Activated effector memory CD4-positive, alpha-beta T cell treated with Interleukin-2 at 50 U/mL for 16 hours (primary cell): ENCODE measurements around the gene MBD3.
"Not testable (repeated sequence)": the region's sequence is repeated elsewhere in the genome, so short reads cannot be mapped to it uniquely, and the experiment has no call there.

Experiments
- DNase-seq: peaks from one replicate; pipeline ENCODE4 v3.0.0-alpha.2; 2020

MBD3 gene

GRCh38 chr19:1533510-1534150 lies 59.0 kb downstream of the MBD3 start:
- no peak for DNase-seq

- DNase-seq, result no peak
Observed at GRCh38 chr19:1532003-1532402, 60.7 kb downstream of the MBD3 start.

- no peak for DNase-seq
Observed at GRCh38 chr19:1531587-1531986, 61.1 kb downstream of the MBD3 start.

DNA sequence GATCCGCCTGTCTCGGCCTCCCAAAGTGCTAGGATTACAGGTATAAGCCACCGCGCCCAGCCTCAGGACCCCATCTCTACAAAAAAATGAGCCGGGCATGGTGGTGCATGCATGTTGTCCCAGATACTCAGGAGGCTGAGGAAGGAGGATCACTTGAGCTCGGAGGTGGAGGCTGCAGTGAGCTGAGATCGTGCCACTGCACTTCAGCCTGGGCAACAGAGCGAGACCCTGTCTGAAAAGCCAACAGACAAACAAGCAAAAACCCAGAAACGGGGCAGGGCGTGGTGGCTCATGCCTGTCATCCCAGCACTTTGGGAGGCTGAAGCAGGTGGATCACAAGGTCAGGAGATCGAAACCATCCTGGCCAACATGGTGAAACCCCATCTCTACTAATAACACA lies 61.8 kb downstream of the MBD3 start:
- DNase-seq, result not testable (repeated sequence)

DNA sequence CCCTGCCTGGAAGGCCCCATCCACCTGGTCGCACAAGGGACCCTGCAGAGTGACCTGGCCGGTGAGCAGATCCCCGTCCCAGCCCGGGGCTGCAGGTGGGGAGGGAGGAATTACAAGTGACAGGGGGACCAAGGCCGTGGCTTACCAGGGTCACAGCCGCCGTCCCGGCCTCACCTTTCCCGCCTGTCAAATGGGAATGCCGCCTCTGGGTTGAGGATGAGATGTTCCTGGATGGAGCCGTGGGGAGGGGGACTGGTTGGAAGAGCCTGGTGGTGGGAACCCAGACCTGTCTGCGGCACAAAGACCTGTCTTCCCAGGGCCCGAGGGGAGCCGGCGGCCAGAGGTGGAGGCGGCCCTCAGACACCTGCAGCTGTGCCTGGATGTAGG lies 63.2 kb downstream of the MBD3 start:
- no peak for DNase-seq

- no peak for DNase-seq
Observed at GRCh38 chr19:1528596-1529429, 63.9 kb downstream of the MBD3 start.

DNA sequence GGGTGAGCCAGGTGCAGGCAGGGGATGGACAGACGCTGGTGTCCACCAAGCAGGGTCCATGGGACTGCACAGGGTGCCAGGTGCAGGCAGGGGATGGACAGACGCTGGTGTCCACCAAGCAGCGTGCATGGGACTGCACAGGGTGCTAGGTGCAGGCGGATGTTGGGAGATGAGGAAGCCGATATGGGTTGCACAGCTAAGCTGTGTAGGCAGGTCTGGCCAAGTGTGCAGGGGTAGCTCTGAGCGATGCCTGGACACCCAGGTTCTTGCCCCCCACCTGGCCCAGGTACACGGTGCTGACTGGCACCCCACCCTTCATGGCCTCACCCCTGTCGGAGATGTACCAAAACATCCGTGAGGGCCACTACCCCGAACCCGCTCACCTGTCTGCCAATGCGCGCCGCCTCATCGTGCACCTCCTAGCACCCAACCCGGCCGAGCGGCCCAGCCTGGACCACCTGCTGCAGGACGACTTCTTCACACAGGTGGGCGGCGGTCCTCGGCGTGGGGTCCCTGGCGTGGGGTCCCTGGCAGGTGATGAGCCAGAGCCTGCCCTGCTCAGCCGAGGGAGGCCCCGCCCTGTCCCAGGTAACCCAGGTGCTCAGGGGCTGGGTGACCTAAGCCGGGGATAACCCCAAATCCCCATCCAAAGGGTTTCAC lies 64.9 kb downstream of the MBD3 start:
- no peak for DNase-seq

GRCh38 chr19:1526979-1527649 lies 65.6 kb downstream of the MBD3 start:
- DNase-seq, result no peak

DNA sequence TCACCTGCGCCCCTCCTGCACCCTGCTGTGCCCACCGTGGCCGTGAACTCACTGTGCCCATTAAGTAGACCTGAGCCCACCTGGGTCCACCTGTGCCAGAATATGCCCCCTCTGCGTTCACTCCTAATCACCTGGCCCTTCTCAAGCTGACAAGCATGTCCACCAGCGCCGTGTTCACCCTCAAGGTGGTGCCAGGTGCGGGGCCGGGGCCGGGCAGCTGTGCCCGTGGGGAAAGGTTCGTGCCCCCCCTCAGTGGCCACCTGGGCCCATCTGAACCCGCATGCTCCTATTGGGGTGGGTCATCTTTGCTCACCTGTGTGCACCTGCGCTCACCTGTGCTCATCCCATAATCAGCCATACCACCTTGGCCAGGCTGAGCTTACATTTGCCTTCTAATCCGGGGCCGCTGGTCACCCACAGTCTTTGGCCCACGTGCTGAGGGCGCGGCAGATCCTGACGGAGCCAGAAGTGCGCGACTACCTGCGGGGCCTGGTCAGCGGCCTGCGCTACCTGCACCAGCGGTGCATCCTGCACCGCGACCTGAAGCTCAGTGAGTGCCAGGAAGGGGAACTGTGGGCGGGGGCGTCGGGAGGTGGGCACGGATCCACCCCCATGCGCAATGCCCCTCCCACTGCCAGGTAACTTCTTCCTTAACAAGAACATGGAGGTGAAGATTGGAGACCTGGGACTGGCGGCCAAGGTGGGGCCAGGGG lies 66.4 kb downstream of the MBD3 start:
- DNase-seq, result no peak

GRCh38 chr19:1525343-1525742 lies 67.3 kb downstream of the MBD3 start:
- no peak for DNase-seq

DNA sequence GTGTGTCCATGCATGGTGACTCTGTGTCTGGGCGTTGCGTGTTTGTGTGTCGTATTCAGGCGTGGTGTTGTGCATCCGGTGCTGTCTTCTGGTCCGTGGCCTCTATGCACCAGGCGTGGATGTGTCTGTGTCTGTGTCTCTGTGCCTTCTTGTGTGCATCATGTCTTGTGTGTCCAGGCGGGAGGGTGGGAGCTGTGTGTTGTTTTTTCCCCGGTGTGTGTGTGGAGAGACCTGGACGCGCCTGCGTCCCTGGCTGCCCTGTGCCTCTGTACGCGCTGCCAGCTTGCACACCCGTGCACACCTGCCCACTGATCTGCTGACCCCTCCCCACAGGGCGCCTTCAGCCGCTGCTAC lies 67.7 kb downstream of the MBD3 start:
- DNase-seq, result no peak

DNA sequence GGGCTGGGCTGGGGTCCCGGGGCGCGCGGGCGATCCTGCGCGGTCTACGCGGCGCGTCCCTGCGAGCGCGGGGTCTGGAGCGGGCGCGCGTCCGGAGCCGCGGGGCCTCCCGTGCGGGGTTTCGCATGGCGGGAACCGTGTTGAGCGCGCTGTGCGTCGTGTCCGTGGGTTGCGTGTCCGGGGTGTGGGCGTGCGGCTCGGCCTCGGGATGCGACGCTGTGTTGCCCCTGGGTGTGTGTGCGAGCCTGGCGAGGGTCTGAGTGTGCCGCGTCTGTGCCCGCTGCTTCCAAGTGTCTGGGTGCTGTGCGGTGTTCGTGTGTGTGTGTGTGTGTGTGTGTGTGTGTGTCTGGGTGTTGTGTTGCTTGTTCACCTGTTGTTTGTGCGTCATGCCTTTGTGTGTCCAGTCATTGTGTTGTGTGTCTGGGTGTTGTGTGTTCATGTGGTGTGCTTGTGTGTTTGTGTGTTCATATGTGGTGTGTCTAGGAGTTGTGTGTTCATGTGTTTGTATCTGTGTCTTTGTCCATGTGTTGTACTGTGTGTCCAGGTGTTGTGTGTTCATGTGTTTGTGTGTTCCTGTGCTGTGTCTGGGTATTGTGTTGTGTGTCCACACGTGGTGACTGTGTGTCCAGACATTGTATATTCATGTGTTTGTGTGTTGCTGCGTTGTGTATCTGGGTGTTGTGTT lies 68.2 kb downstream of the MBD3 start:
- no peak for DNase-seq
